Uterus (tissue), 4 donors: ENCODE data around the gene THOC2. TPM values are rescaled to one million over a fixed set of nuclear protein-coding genes. Genes with fewer than 3 reads are reported as not detected.

Experiments
- DNase-seq, 2 donors: peaks; one replicate each; pipeline ENCODE4 v3.0.0-alpha.2; 2019 to 2020
- H3K27ac ChIP-seq, 2 donors: fragments of 200-600 bp; sonication (generic); 1 replicate in 1 of 2; 2 replicates in 1 of 2; pipeline ENCODE4 v1.5.1; 2016 to 2018
- H3K27me3 ChIP-seq, 2 donors: fragments of 200-600 bp; sonication (generic); one replicate each; pipeline ENCODE4 v1.5.1; 2018 to 2019; ENCODE audit warnings: control low read depth in 1 of 2
- H3K36me3 ChIP-seq, 2 donors: fragments of 200-600 bp; sonication (generic); one replicate each; pipeline ENCODE4 v1.5.1; 2019; ENCODE audit warnings: control low read depth in 1 of 2
- H3K4me1 ChIP-seq, 2 donors: fragments of 200-600 bp; sonication (generic); one replicate each; pipeline ENCODE4 v1.5.1; 2018 to 2019; ENCODE audit warnings: control low read depth in 1 of 2
- H3K4me3 ChIP-seq, 2 donors: fragments of 200-600 bp; sonication (generic); 1 replicate in 1 of 2; 2 replicates in 1 of 2; pipeline ENCODE4 v1.5.1; 2018 to 2019; ENCODE audit warnings: mild to moderate bottlenecking in 1 of 2
- H3K9me3 ChIP-seq, 2 donors: fragments of 200-600 bp; sonication (generic); one replicate each; pipeline ENCODE4 v1.5.1; 2019; ENCODE audit warnings: control low read depth in 1 of 2
- POLR2A ChIP-seq, 2 donors: fragments of 450-650 bp; IDR thresholded peaks; one replicate each; pipeline ENCODE4 v1.6.1; 2016; ENCODE audit warnings: antibody characterized with exemption in 2 of 2, mild to moderate bottlenecking in 1 of 2, moderate library complexity in 1 of 2
- intact Hi-C: fragments of 100-400 bp; cut with DNase I; formaldehyde crosslinking; loops from one replicate; pipeline ENCODE4 v1.15.1; 2023; ENCODE audit warnings: low total_unique reads
- total RNA-seq, 4 donors: library from RNA; depleted of rRNA in 3 of 4; stranded (reverse); fragments of >200 nt in 3 of 4; gene quantifications; one replicate each; pipeline versions ENCODE4 v1.1.0 to v1.2.4, GENCODE V29; 2014 to 2023
- TF ChIP-seq, protein P1 (sequence below), 4 experiments: fragments of 200-600 bp in 2 of 4; fragments of 450-650 bp in 2 of 4; sonication (generic) in 2 of 4; IDR thresholded peaks; one replicate each; pipeline ENCODE4 v1.5.1; 2016 to 2019; ENCODE audit warnings: antibody characterized with exemption in 4 of 4, mild to moderate bottlenecking in 2 of 4, moderate library complexity in 1 of 4
- donor health status: DM: yes; HTN: yes; CAD: no.

The THOC2 gene
- total RNA-seq, 4 donors from 2014 or later = 54.3 to 180 (median 80.1) TPM

DNA sequence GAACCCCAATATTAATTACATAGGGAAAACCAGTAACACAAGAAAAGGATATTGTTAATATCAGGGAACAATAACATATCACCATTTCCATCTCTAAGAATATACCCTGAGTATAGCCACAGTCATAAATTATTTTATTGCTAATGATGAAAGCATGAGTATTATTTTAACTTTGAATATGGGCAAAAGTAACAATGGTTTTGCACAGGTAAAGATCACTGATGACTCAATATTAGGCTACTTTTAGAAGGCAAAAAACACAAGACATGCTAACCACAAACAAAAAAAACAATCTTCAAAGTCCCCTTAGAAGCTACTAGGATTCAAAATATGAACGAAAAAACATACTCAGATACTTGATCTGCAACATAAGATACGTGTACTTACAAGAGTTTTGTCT is 36.5 kb downstream of the THOC2 start:
- no peak overlapping the region for H3K27ac ChIP-seq
- no peaks in the 10 kb centered on the region for H3K9me3 ChIP-seq
- H3K4me3 ChIP-seq = no peak overlapping the region
- H3K36me3 ChIP-seq = no peaks in the 10 kb centered on the region
- H3K27me3 ChIP-seq = no peaks in the 10 kb centered on the region
- DNase-seq = no peak
- H3K4me1 ChIP-seq = no peaks in the 10 kb centered on the region
- intact Hi-C loops = no loop called here
- TF ChIP-seq POLR2A (IDR thresholded peaks at IDR 0.05) = no peak
- TF ChIP-seq, protein P1, sequence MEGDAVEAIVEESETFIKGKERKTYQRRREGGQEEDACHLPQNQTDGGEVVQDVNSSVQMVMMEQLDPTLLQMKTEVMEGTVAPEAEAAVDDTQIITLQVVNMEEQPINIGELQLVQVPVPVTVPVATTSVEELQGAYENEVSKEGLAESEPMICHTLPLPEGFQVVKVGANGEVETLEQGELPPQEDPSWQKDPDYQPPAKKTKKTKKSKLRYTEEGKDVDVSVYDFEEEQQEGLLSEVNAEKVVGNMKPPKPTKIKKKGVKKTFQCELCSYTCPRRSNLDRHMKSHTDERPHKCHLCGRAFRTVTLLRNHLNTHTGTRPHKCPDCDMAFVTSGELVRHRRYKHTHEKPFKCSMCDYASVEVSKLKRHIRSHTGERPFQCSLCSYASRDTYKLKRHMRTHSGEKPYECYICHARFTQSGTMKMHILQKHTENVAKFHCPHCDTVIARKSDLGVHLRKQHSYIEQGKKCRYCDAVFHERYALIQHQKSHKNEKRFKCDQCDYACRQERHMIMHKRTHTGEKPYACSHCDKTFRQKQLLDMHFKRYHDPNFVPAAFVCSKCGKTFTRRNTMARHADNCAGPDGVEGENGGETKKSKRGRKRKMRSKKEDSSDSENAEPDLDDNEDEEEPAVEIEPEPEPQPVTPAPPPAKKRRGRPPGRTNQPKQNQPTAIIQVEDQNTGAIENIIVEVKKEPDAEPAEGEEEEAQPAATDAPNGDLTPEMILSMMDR (IDR thresholded peaks at IDR 0.05) = no peak

DNA sequence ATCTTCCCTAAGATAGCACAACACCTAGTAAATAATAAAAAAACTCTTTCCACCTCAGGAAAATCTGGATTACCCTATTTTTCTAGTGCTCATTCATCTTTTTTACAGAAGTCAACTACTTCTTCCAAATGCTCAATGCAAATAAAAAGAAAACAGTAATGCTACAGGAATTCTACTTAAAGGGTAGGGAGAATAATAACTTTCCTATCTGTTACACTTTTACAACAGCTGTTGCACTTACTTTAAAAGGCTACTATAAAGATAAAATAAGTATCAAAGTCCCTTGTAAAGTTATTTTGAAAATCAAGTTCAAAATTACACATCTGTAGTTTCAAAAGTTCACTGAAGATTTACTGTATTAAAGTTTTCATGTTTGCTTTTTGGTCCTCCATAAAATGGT is 37.6 kb downstream of the THOC2 start:
- no peak for DNase-seq
- intact Hi-C loops = no loop called here
- H3K4me1 ChIP-seq = no peaks in the 10 kb centered on the region

DNA sequence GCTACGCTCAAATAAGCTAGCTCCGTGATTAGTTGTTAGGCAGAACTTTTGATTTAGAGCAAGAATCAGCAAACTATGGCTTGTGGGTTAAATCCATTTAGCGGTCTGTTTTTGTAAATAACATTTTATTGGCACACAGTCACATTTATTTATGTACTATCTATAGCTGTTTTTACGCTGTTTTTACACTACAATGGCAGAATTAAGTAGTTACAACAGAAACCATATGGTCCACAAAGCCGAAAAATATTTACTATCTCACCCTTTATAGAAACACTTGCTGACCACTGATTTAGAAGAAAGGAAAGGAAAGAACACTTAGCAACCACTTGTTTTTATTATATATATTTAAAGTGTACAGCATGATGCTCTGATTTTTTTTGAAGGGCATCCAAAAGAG is 41.1 kb downstream of the THOC2 start:
- H3K36me3 ChIP-seq = no peaks in the 10 kb centered on the region
- H3K4me1 ChIP-seq = no peaks in the 10 kb centered on the region
- DNase-seq = no peak
- intact Hi-C loops = no loop called here
- no peak overlapping the region for H3K27ac ChIP-seq
- H3K4me3 ChIP-seq = no peak overlapping the region
- no peak for TF ChIP-seq POLR2A (IDR thresholded peaks at IDR 0.05)
- TF ChIP-seq, protein P1 (IDR thresholded peaks at IDR 0.05) = no peak
- H3K9me3 ChIP-seq = no peaks in the 10 kb centered on the region
- no peaks in the 10 kb centered on the region for H3K27me3 ChIP-seq

More for the DNA sequence above, 37.6 kb downstream of the THOC2 start:
- Histone ChIP-seq H3K9me3 (no peaks in the 10 kb centered on the region), H3K36me3 (no peaks in the 10 kb centered on the region), H3K27me3 (no peaks in the 10 kb centered on the region), H3K27ac (no peak overlapping the region), H3K4me3 (no peak overlapping the region)
- TF ChIP-seq, protein P1 (IDR thresholded peaks at IDR 0.05) = no peak
- no peak for TF ChIP-seq POLR2A (IDR thresholded peaks at IDR 0.05)

DNA sequence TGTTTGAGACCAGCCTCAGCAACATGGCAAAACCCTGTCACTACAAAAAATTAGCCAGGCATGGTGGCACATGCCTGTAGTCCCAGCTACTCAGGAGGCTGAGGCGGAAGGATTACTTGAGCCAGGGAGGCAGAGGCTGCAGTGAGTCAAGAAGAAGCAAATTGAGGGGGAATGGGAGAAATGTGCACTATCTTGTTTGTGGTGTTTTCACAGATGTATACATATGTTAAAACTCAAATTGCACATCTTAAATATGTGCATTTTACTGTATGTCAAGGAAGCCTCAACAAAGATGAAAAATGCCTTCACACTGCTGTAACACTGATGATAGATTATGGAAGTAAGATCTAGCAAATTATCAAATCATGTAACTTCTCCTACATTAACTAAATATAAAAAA is 44.3 kb downstream of the THOC2 start:
- Histone ChIP-seq H3K4me3 (no peak overlapping the region), H3K27ac (no peak overlapping the region), H3K4me1 (no peaks in the 10 kb centered on the region), H3K9me3 (no peaks in the 10 kb centered on the region), H3K27me3 (no peaks in the 10 kb centered on the region), H3K36me3 (no peaks in the 10 kb centered on the region)
- no peak for DNase-seq
- TF ChIP-seq POLR2A (IDR thresholded peaks at IDR 0.05) = no peak
- TF ChIP-seq, protein P1 (IDR thresholded peaks at IDR 0.05) = no peak
- intact Hi-C loops = no loop called here

DNA sequence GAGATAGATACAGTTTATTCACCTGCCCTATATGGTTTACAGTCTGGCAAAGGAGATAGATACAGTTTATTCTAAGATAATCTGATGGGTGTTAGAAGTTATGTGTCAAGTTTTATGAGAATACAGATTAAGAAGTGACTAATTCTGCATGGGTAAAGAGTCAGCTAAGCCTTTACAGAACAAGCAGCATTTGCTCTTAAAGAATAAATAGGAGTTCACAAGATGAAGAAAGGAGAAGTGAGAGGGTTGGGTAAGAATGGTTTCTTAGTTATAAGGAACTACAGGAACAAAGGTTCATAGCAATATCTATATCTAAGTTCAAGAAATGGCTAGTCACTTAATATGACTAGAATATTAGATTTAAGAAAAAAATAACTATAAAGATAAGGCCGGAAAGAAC is 47.6 kb downstream of the THOC2 start:
- H3K36me3 ChIP-seq = no peaks in the 10 kb centered on the region
- TF ChIP-seq POLR2A (IDR thresholded peaks at IDR 0.05) = no peak
- TF ChIP-seq, protein P1 (IDR thresholded peaks at IDR 0.05) = no peak
- DNase-seq = no peak
- H3K4me3 ChIP-seq = no peak overlapping the region
- no peaks in the 10 kb centered on the region for H3K9me3 ChIP-seq
- H3K27me3 ChIP-seq = no peaks in the 10 kb centered on the region
- no peaks in the 10 kb centered on the region for H3K4me1 ChIP-seq
- intact Hi-C loops = no loop called here
- no peak overlapping the region for H3K27ac ChIP-seq
